ENCODE measurements around the gene PSAPL1.

The PSAPL1 gene

GRCh38 chr4:7465017-7465416 is 30.3 kb upstream of the PSAPL1 start:
- DNase-seq (ENCODE audit: low read depth in 1 of 2, low spot score in 1 of 2) = no peak
- Histone ChIP-seq H3K27ac (replicated peaks) (no peak overlapping the region), H3K4me3 (replicated peaks; ENCODE audit: insufficient read depth, low read length) (no peak overlapping the region), H3K27me3 (ENCODE audit: insufficient read depth, poor library complexity, severe bottlenecking) (no peaks in the 10 kb centered on the region)
- TF ChIP-seq REST (IDR thresholded peaks at IDR 0.05; ENCODE audit: insufficient replicate concordance, low read depth) (no peak), SPI1 (IDR thresholded peaks at IDR 0.05; ENCODE audit: borderline replicate concordance, low read depth) (no peak), CTCF (IDR thresholded peaks at IDR 0.05; ENCODE audit: insufficient read depth, low read length) (no peak)

- Histone ChIP-seq H3K4me3 (replicated peaks; ENCODE audit: insufficient read depth, low read length) (no peak overlapping the region), H3K27me3 (ENCODE audit: insufficient read depth, poor library complexity, severe bottlenecking) (no peaks in the 10 kb centered on the region), H3K27ac (replicated peaks) (no peak overlapping the region)
- no peak for TF ChIP-seq POLR2AphosphoS5 (IDR thresholded peaks at IDR 0.05; ENCODE audit: low read depth)
- DNase-seq (ENCODE audit: low read depth in 1 of 2, low spot score in 1 of 2) = no peak
Observed at GRCh38 chr4:7464259-7464655, 29.5 kb upstream of the PSAPL1 start.

GRCh38 chr4:7463566-7464258 is 29.0 kb upstream of the PSAPL1 start:
- H3K27me3 ChIP-seq (ENCODE audit: insufficient read depth, poor library complexity, severe bottlenecking) = no peaks in the 10 kb centered on the region
- H3K4me3 ChIP-seq (replicated peaks; ENCODE audit: insufficient read depth, low read length) = no peak overlapping the region
- TF ChIP-seq SPI1 (IDR thresholded peaks at IDR 0.05; ENCODE audit: borderline replicate concordance, low read depth) = no peak
- TF ChIP-seq POLR2AphosphoS5 (IDR thresholded peaks at IDR 0.05; ENCODE audit: low read depth) = no peak
- TF ChIP-seq CTCF (IDR thresholded peaks at IDR 0.05; ENCODE audit: insufficient read depth, low read length) = no peak
- TF ChIP-seq REST (IDR thresholded peaks at IDR 0.05; ENCODE audit: insufficient replicate concordance, low read depth) = no peak
- TF ChIP-seq GABPA (IDR thresholded peaks at IDR 0.05; ENCODE audit: low read depth) = no peak
- H3K27ac ChIP-seq (replicated peaks) = no peak overlapping the region
- no peak for DNase-seq (ENCODE audit: low read depth in 1 of 2, low spot score in 1 of 2)

- H3K27me3 ChIP-seq (ENCODE audit: insufficient read depth, poor library complexity, severe bottlenecking) = no peaks in the 10 kb centered on the region
- TF ChIP-seq SPI1 (IDR thresholded peaks at IDR 0.05; ENCODE audit: borderline replicate concordance, low read depth) (no peak), POLR2AphosphoS5 (IDR thresholded peaks at IDR 0.05; ENCODE audit: low read depth) (no peak), REST (IDR thresholded peaks at IDR 0.05; ENCODE audit: insufficient replicate concordance, low read depth) (no peak), GABPA (IDR thresholded peaks at IDR 0.05; ENCODE audit: low read depth) (no peak), CTCF (IDR thresholded peaks at IDR 0.05; ENCODE audit: insufficient read depth, low read length) (no peak)
- DNase-seq (ENCODE audit: low read depth in 1 of 2, low spot score in 1 of 2) = no peak
Observed at GRCh38 chr4:7462509-7462971, 27.8 kb upstream of the PSAPL1 start.

More at GRCh38 chr4:7462509-7462971, 27.8 kb upstream of the PSAPL1 start:
- H3K4me3 ChIP-seq (replicated peaks; ENCODE audit: insufficient read depth, low read length) = no peak overlapping the region
- H3K27ac ChIP-seq (replicated peaks) = no peak overlapping the region
